ENCODE measurements around the gene PAXX. TPM values are rescaled to one million over a fixed set of nuclear protein-coding genes. Genes with fewer than 3 reads are reported as not detected.

The PAXX gene
- total RNA-seq, 1 donor from 2014 or later, result 70.1 TPM

GRCh38 chr9:136962701-136963248 is 29.4 kb upstream of the PAXX start:
- DNase-seq (ENCODE audit: low read depth), result no peak
- TF ChIP-seq, protein P1, sequence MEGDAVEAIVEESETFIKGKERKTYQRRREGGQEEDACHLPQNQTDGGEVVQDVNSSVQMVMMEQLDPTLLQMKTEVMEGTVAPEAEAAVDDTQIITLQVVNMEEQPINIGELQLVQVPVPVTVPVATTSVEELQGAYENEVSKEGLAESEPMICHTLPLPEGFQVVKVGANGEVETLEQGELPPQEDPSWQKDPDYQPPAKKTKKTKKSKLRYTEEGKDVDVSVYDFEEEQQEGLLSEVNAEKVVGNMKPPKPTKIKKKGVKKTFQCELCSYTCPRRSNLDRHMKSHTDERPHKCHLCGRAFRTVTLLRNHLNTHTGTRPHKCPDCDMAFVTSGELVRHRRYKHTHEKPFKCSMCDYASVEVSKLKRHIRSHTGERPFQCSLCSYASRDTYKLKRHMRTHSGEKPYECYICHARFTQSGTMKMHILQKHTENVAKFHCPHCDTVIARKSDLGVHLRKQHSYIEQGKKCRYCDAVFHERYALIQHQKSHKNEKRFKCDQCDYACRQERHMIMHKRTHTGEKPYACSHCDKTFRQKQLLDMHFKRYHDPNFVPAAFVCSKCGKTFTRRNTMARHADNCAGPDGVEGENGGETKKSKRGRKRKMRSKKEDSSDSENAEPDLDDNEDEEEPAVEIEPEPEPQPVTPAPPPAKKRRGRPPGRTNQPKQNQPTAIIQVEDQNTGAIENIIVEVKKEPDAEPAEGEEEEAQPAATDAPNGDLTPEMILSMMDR (conservative IDR thresholded peaks at IDR 0.05; ENCODE audit: low read depth, low read length), result no peak
- H3K4me3 ChIP-seq (ENCODE audit: low read depth, low read length), result no peak overlapping the region

- TF ChIP-seq, protein P1 (conservative IDR thresholded peaks at IDR 0.05; ENCODE audit: low read depth, low read length), result no peak
- no peak overlapping the region for H3K4me3 ChIP-seq (ENCODE audit: low read depth, low read length)
- no peak for DNase-seq (ENCODE audit: low read depth)
Measured at GRCh38 chr9:136963341-136963740, 28.9 kb upstream of the PAXX start.

- DNase-seq (ENCODE audit: low read depth), result no peak
- no peak overlapping the region for H3K4me3 ChIP-seq (ENCODE audit: low read depth, low read length)
- TF ChIP-seq, protein P1 (conservative IDR thresholded peaks at IDR 0.05; ENCODE audit: low read depth, low read length), result no peak
Measured at GRCh38 chr9:136963751-136964150, 28.5 kb upstream of the PAXX start.

DNA sequence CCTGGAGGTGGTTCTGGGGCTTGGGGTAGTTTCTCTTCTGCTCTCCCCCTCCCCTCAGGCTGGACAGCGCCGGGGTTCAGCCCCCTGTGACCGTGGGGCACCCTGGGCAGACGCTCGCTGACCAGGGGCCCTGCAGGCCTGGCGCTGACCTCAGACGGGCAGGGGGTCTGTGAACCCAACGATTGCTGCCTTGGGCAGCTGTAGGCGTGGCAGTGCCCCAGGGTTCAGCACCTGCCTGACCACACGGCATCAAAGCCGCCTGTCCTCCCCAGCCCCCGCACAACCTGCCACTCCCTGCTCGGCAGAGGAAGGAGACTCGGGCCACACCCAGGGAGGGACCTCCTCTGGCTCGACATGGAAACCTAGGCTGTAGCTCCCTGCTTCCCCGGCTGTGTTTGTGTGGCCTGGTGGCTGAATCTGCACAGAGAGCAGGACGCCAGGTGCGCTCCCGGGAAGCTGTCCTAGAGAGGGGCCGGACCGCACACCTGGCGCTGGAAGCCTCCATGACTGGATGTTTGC is 28.0 kb upstream of the PAXX start:
- no peak overlapping the region for H3K4me3 ChIP-seq (ENCODE audit: low read depth, low read length)
- DNase-seq (ENCODE audit: low read depth), result no peak
- TF ChIP-seq, protein P1 (conservative IDR thresholded peaks at IDR 0.05; ENCODE audit: low read depth, low read length), result no peak

DNA sequence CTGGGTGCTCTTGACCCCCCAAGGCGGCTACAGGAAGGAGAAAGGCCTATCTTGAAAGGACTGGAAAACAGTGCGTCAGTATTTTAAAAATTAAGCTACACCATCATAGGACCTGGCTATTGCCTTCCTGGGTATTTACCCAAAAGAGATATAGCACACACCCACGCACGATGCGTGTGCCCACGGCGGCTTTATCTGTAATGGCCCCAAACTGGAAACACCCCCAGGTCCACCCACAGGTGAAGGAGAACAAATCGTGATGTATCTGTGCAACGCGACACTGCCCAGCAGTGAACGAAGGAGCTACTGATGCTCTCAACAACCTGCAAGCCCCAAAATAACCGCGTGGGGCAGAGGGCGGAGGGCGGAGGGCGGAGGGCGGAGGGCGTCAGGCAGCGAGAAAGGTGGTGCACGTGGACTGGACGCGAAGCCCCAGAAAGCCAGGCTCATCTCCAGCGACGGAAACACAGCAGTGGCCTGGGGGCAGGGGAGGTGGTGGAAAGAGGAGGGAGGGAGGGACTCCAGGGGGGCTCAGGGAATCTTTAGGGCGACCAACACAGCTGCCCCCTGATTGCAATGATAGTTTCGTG is 27.3 kb upstream of the PAXX start:
- TF ChIP-seq, protein P1 (conservative IDR thresholded peaks at IDR 0.05; ENCODE audit: low read depth, low read length), result no peak
- no peak overlapping the region for H3K4me3 ChIP-seq (ENCODE audit: low read depth, low read length)
- DNase-seq (ENCODE audit: low read depth), result no peak

GRCh38 chr9:136965771-136966484 is 26.3 kb upstream of the PAXX start:
- DNase-seq (ENCODE audit: low read depth), result no peak
- no peak overlapping the region for H3K4me3 ChIP-seq (ENCODE audit: low read depth, low read length)
- TF ChIP-seq, protein P1 (conservative IDR thresholded peaks at IDR 0.05; ENCODE audit: low read depth, low read length), result no peak

All from epithelial cell of proximal tubule (primary cell).